Liver (tissue), 3 donors: Measurements from ENCODE around the gene KMT2D.

ENCODE experiments used
- EGR1 ChIP-seq, 2 donors: IDR thresholded peaks; 2 replicates each; pipeline ENCODE4 v1.6.1; 2016 to 2018; ENCODE audit warnings: antibody characterized with exemption in 2 of 2, low read depth in 2 of 2
- RAD21 ChIP-seq, 2 donors: IDR thresholded peaks; 2 replicates each; pipeline ENCODE4 v1.6.1; 2016; ENCODE audit warnings: antibody characterized with exemption in 2 of 2, mild to moderate bottlenecking in 2 of 2
- SP1 ChIP-seq: IDR thresholded peaks from 2 replicates; pipeline ENCODE4 v1.6.1; 2018; ENCODE audit warnings: antibody characterized with exemption, mild to moderate bottlenecking
- YY1 ChIP-seq: IDR thresholded peaks from 2 replicates; pipeline ENCODE4 v1.6.1; 2016; ENCODE audit warnings: antibody characterized with exemption, mild to moderate bottlenecking
- TF ChIP-seq, protein P1 (sequence below): fragments of 150-350 bp; IDR thresholded peaks from 2 replicates; pipeline ENCODE4 v1.5.1; 2017; ENCODE audit warnings: improper control_type of control experiment, low read depth, low read length; ENCODE audit not compliant: missing input control
- TF ChIP-seq, protein P2 (sequence below): IDR thresholded peaks from 2 replicates; pipeline ENCODE4 v1.6.1; 2016; ENCODE audit warnings: antibody characterized with exemption
- donor health status: healthy.
- donor health status: healthy.

GRCh38 chr12:49013428-49013827 lies 47.2 kb downstream of the KMT2D start:
- TF ChIP-seq EGR1 (IDR thresholded peaks at IDR 0.05; ENCODE audit: low read depth in 2 of 2): no peak
- TF ChIP-seq, protein P1, sequence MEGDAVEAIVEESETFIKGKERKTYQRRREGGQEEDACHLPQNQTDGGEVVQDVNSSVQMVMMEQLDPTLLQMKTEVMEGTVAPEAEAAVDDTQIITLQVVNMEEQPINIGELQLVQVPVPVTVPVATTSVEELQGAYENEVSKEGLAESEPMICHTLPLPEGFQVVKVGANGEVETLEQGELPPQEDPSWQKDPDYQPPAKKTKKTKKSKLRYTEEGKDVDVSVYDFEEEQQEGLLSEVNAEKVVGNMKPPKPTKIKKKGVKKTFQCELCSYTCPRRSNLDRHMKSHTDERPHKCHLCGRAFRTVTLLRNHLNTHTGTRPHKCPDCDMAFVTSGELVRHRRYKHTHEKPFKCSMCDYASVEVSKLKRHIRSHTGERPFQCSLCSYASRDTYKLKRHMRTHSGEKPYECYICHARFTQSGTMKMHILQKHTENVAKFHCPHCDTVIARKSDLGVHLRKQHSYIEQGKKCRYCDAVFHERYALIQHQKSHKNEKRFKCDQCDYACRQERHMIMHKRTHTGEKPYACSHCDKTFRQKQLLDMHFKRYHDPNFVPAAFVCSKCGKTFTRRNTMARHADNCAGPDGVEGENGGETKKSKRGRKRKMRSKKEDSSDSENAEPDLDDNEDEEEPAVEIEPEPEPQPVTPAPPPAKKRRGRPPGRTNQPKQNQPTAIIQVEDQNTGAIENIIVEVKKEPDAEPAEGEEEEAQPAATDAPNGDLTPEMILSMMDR: no peak
- no peak for TF ChIP-seq RAD21 (IDR thresholded peaks at IDR 0.05)
- TF ChIP-seq, protein P2, sequence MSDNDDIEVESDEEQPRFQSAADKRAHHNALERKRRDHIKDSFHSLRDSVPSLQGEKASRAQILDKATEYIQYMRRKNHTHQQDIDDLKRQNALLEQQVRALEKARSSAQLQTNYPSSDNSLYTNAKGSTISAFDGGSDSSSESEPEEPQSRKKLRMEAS: no peak
- no peak for TF ChIP-seq YY1
- no peak for TF ChIP-seq SP1
